Esophagus mucosa (tissue), 1 donor: ENCODE measurements around the gene QARS1. TPM values are rescaled to one million over a fixed set of nuclear protein-coding genes. Genes with fewer than 3 reads are reported as not detected.

Source experiments
- ATAC-seq: fragments of 200-7000 bp; cut with Tn5 transposase; one replicate; pipeline ENCODE4 v1.9.1; 2020
- total RNA-seq: library from RNA; stranded (reverse); gene quantifications from one replicate; pipeline ENCODE4 v1.2.4, GENCODE V29; 2023
- donor health status: DM: yes; HTN: yes; CAD: no.

QARS1 gene
- 252 TPM for total RNA-seq

DNA sequence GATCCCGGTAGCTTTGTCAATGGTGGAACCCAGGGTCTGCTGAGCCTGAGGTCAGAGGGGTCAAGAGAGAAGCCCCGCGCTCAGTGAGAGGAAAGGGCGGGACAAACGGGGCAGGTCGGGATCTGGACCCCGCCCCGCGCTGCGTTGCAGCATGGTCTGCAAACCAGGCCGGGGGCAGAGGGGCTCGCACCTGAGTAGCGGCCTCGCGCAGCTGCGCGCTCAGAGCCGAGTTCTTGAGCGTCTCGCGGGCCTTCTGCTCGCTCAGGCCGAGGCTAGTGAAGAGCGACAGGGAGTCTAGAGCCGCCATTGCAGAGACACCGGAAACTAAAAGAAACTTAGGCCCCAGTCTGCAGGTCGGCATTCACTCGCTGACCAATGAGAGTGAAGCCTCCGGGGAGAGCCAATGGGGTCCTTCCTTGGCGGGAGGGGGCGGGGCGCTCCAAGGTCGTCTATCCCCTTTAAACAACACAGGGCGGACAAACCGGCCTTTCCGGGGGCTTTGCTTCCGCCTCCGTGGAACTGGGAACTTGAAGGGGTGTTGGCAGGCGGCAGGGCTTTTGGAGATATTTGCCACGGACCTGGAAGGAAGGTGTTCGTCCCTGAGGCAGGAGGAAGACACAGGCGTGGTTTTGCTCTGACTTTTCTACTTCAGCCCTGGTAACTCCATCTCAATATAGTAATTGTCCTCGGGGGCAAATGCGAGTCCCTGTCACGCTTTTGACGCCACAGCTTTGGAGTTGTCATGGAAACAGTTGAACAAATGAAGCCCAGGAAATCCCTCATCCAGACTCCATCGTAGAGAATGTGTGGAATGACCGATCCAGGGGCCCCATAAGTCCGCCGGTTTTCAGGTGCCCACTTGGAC is at the start of gene QARS1:
Gene QARS1 (minus strand): TSS at position 331 of the 865 bp plus-strand sequence. CDS start 24 bp downstream, at position 307.
- ATAC-seq: peak; percentile 96

- ATAC-seq: peak; percentile 16
Observed at GRCh38 chr3:49153349-49153912, 48.9 kb upstream of the QARS1 start.

DNA sequence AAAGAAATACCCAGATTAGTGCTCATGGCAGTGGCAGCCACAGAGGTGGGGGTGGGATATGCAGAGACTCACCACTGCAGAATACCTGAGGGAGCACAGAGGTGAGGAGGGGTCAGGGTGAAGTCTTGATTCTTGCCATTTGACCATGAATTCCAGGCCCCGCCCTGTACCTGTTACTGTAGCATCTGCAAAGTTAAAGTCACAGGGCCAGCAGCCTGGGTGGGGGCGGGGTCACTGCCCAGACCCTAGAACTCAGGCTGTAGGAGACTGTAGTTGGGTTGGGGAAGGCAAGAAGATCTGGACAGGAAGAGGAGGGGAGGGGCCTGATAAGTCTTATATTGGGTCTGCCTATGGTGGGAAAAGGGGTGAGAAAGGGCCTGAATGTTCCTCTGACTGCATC is 47.1 kb upstream of the QARS1 start:
- no peak for ATAC-seq

DNA sequence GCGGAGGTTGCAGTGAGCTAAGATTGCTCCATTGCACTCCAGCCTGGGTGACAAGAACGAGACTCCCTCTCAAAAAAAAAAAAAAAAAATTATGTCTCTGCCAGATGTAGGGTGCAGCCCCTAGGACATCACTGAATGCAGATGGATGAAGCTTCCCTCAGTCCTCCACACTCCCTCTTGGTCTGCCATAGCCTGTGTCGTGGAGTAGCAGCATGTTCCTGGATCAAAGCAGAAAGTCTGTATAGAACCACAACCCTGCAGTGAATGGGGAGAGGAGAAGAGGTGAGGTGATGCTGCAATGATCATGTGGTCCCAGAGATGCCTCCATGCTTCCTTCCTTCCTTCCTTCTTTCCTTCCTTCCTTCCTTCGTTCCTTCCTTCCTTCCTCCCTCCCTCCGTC is 43.6 kb upstream of the QARS1 start:
- ATAC-seq: no peak

GRCh38 chr3:49140080-49140479 is 35.5 kb upstream of the QARS1 start:
- ATAC-seq: no peak

DNA sequence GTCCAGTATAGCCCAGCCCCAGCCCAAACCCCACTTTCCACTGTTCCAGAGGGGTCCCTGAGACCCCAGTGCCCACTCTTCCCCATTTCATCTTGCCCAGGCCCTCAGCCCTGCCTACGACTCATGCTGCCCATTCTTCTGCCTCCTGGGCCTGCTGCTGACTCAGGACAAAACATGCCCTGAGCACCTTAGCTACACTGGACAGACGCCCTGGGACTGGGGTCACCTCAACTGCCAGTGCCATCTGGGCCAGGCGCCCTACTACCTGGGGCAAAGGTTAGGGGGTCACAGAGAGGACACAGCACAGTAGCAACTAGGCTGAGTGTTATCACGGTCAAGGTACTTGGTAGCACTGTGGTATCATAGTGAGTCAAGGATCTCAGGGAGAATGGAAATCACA is 30.9 kb upstream of the QARS1 start:
- ATAC-seq: no peak

- ATAC-seq: no peak
Observed at GRCh38 chr3:49134471-49135265, 30.1 kb upstream of the QARS1 start.

GRCh38 chr3:49133226-49133951 is 28.8 kb upstream of the QARS1 start:
- ATAC-seq: peak; percentile 64

DNA sequence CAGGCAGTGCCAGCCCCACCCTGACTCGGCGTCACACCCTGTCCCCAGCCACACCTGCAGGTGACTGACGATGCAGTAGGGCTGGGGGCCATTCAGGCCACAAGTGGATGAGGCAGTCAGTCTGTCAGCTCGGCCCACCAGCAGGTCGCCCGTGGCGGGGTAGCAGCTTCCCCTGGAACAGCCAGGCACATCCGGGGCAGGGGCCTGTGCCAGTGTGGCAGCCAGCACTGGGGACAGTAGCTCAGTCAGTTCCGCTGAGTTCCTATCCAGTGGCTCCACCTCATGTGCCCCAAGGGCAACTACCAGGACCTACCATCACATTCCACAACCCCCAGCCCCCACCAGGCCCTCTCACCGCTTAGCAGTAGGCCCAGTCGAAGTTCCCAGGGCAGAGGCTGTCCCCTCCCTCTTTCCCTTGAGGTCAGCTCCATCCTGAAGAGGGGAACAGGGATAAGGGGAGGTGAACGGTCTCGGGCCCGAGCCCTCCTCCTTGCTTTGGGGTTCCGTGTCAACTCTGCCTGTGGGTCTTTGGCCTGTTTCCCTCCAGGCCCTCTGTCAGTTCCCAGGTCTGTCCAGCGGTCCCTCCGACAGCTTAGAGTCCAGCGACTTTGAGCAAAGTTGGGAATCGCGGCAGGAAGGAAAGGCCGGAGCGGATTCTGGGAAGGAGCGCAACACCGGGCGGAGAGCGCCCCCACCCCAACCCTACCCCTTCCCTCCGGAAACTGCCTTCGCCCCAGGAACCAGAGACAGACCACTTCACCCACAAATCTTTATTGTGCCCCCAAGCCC is 28.1 kb upstream of the QARS1 start, which contains the start of gene LAMB2:
Gene LAMB2 (minus strand): TSS at position 614 of the 789 bp plus-strand sequence. CDS start 183 bp downstream, at position 431.
- peak; percentile 84 for ATAC-seq

GRCh38 chr3:49132073-49132436 is 27.5 kb upstream of the QARS1 start:
- ATAC-seq: no peak

DNA sequence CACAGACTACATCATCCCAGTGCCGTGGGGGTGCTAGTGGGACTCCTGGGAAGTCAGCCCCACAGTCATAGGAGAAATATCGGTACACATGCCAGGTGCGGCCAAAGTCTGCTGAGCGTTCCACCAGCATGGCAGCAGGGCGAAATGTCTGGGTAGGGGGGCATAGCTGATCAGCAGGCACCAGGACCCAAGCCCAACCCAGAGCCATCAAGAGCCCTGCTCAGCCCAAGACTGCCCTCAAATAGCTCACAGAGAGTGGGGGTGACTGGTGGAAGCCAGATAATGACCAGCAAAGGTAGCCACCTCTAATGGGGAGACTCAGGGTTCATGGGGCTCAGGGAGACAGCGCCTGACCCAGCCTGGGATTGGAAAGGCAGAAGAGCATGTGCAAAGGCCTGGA is 27.0 kb upstream of the QARS1 start:
- ATAC-seq: no peak

GRCh38 chr3:49131040-49131439 is 26.5 kb upstream of the QARS1 start:
- ATAC-seq: no peak

GRCh38 chr3:49124991-49125670 is 20.6 kb upstream of the QARS1 start:
- ATAC-seq: no peak

GRCh38 chr3:49124203-49124602 is 19.6 kb upstream of the QARS1 start:
- no peak for ATAC-seq

GRCh38 chr3:49123687-49124086 is 19.1 kb upstream of the QARS1 start:
- ATAC-seq: no peak

DNA sequence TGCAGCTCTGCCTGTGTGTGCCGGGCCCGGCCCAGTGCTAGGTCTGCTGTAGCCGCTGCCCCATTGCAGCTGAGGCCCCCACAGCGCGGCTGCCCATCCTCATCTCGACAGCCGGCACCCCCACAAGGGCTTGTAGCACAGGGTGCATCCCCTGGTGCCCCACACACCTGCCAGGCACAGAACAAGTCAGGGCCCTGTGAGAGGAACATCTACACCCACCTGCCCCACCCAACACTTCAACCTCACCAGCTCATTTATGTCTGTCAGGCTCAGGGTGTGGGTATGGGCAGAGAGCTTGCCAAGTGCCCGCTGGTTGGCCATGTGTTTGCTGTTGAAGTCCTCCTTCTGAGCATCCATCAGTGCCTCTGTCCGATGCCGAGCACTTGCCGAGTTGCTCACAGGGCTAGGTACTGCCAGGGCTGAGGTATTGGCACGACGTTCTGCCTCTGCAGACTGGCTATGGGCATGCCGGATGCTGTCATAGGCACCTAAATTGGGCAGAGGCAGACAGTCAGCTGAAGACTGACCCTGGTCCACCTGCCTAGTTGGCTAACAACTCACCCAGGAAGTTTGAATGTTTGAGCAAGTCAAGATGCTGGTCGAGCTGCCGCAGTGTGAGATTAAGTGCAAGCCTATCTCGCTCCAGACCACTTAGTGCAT is 18.5 kb upstream of the QARS1 start:
- ATAC-seq: no peak

DNA sequence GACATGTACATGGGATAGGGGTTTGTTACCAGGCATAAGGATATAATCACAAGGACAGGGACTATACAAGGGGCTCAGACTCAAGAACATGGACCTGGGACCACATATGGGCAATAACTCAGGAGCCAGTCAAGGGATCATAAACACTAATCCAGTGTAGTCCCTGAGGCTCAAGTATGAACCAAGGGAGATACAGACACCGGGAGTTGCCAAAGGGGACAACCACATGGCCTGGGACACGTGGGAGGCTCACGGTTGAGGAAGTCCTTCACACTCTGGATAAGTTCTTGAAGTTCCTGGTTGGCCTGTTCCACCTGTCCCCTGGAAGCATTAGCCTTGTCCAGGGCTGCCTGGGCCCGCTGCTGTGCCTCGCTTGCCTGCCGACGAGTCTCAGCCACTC is 17.9 kb upstream of the QARS1 start:
- peak; percentile 28 for ATAC-seq

- no peak for ATAC-seq
Observed at GRCh38 chr3:49122022-49122421, 17.5 kb upstream of the QARS1 start.

- ATAC-seq: no peak
Observed at GRCh38 chr3:49121132-49121736, 16.7 kb upstream of the QARS1 start.
